GM21619 (cell line): ENCODE results near the gene ENDOU.

Source experiments
- ATAC-seq: cut with Tn5 transposase; IDR thresholded peaks from one replicate; pipeline ENCODE4 v1.9.1; 2021; ENCODE audit not compliant: unreplicated experiment

The ENDOU gene

GRCh38 chr12:47744005-47744651, 18.8 kb upstream of the ENDOU start:
- ATAC-seq = no peak

DNA sequence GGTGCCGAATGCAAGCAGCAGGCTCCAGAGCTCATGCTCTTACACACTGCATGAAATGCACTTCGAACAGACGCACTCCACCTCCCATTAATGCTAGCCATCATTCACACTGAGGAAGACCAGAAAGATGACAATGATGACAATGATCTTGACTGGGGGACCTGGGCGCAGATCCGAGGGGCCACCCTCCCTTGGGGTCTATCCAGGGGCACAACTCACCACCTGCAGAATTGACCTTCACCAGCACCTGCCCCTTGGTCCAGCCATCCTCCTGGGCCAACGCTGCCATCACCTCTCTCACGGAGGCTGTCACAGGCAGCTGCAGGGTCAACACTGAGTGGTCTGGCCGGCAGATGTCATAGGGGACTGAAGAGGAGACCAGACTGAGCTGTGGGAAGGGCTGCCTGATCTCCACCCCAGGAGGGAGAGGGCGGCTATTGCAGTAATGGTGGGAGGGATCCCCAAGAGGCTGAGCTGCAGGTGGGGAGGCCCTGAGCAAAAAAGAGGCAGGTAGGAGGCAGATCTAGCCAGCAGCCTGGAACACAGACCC, 18.1 kb upstream of the ENDOU start:
- no peak for ATAC-seq

DNA sequence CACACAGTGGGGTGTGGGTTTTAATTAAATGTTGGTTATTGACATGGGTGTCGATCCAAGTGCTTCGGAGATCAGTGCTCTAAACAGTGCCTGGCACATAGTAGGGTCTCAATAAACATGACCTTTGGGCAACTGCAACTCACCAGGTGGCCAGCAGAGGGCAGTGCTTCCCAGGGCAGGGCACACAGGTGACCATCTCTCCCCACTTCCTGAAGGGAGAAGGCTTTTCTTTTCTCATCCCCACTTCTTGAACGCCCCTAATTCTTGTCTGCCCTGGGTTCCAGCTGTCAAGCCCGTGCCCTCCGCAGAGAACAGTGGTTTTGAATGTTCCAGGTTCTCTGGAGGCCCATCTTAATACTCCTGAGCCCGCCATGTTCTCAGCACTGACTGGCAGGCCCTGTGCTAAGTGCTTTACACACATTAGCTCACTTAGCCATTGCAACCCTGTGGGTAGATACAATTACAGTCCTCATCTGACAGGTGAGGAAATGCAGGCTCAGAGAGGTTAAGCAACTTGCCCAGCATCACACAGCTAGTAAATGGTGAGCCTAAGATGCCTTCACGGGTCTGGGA, 17.0 kb upstream of the ENDOU start:
- no peak for ATAC-seq

GRCh38 chr12:47741340-47741703, 16.0 kb upstream of the ENDOU start:
- ATAC-seq = no peak

- ATAC-seq = peak; percentile 39
These were observed 15.5 kb upstream of the ENDOU start for GRCh38 chr12:47740606-47741339.

- peak; percentile 72 for ATAC-seq
These were observed 14.7 kb upstream of the ENDOU start for GRCh38 chr12:47739979-47740378.

DNA sequence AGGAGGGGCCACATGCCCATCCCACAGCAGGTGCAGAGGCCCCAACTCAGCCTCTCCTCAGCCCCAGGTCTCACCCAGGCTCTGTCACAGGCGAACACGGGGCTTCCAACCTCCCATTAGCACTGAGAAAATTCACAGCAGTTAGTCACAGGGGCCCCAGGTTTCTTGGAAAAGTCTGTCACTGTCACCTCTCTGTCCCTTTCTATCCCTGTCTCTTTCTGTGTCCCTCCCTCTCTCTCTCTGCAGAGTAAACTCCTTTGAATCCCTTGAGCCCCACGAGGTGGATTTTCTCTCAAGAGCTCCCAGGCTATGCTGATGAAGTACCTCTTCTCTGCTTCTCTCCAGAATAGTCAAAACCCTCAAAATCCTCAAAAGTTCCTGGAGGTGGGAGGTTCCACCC, 14.0 kb upstream of the ENDOU start:
- ATAC-seq = no peak

GRCh38 chr12:47737936-47738594, 12.8 kb upstream of the ENDOU start:
- no peak for ATAC-seq

DNA sequence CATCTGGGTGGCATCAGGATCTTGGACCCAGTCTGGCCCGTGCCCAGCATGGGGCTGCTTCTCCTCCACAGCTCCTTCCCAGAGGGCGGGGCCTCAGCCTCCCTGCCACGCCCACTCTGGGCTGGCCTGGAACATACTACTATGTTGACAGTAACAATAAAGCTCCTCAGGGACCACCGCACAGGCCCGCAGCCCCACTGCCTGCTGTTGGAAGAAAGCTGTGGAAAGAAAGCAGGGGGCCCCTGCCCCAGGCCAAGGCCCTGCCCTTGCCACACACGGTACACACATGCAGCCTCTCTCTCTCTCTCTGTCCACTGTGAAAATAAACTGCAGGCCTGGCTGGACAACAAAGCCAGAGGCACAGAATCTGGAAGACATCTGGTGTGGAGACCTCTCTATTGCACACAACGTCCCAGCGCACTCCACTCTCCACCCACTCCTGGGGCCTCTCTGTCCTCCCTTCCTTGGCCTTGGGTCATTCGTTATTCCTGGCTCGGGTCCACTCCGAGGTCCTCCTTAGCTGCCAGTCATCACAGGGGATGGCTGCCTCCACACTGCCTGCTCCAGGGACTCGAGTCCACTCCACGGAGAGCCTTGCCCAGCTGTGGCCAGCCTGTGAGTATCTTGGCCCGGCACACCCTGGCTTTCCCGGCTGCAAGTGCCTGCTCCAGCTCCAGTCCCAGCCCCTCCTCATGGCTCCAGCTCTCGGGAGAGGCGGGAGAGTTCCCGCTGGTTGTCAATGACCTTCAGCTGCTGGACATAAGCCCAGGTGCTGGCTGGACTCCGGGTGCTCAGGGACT, 11.8 kb upstream of the ENDOU start:
- ATAC-seq = no peak

- no peak for ATAC-seq
These were observed 10.9 kb upstream of the ENDOU start for GRCh38 chr12:47736216-47736615.

DNA sequence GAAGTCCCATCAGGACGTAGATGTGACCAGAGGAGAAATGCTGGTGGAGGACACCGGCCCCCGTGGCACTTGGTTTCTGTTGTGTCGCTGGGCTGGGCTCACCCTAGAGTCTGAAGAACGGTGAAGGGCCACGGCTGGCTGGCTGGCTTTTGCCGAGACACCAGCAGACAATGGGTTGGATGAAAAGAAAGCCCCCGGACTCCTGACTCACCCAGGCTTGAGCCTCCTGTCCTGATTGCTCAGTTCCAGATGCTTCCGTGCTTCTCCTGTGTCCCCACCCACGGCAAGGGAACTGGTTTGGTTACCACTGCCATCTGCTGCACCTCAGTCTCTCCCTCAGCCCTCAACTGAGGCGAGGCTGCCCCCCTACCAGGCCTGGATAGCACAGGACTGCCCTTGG, 10.4 kb upstream of the ENDOU start:
- ATAC-seq = no peak

GRCh38 chr12:47734725-47735480, 9.6 kb upstream of the ENDOU start:
- no peak for ATAC-seq

DNA sequence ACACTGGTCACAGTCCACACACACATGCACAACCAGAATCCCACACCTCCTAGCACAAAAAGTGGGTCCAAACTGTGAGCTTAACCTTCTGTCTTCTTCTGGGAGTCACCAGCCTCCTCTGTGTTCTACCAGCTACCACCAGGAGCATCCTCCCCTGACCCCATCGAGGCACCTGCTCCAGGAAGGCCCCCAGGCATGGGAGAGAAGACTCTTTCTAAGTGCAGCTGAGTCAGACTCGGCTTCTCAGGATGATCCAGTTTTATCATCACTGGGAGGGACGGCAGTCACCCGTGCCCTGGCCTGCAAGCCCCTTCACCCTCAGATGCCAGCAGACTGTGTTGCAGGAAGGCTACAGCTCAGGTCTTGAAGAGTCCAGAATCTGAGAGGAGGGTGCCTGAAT, 7.9 kb upstream of the ENDOU start:
- no peak for ATAC-seq

GRCh38 chr12:47732504-47732903, 7.2 kb upstream of the ENDOU start:
- ATAC-seq = no peak

DNA sequence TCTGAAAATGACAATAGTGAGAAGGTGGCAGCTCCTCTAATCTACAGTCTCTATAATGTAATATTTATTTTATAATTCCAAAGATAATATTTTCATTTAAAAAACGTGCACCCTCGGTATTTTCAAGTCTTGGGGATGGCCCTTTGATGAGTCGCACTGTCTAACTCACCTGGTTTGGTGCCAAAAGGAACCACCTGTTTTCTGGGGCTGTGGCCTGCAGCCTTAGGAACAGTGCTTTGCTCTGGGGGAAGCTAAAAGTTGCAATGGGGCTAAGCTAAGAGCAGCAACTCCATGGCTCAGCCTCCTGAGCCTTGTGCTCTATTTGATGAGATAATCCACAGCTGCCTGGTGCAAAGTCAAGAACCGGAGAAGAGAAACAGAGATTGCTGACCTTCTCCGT, 6.4 kb upstream of the ENDOU start:
- no peak for ATAC-seq

GRCh38 chr12:47730341-47730744, 5.1 kb upstream of the ENDOU start:
- ATAC-seq = no peak

GRCh38 chr12:47729233-47729632, 3.9 kb upstream of the ENDOU start:
- no peak for ATAC-seq

DNA sequence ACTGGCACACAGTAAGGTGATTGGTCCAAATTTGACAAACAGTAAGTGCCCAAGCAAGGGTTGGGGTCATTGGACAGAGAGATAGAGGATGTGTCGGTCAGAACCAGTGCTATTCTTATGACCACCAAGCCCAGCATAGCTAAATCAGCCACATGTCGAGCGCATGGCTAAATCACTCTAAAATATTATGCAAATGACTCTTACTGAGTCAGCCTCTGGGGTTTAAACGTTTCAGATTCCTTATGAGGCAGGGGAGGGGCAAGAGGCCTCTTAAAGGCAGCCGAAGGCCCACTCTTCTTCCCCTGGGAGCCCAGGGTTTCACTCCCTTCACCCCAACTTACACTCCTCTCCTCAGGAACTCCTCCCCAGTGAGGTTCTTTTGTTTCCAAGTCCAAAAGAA, 603 bp upstream of the ENDOU start:
- ATAC-seq = peak; percentile 94

DNA sequence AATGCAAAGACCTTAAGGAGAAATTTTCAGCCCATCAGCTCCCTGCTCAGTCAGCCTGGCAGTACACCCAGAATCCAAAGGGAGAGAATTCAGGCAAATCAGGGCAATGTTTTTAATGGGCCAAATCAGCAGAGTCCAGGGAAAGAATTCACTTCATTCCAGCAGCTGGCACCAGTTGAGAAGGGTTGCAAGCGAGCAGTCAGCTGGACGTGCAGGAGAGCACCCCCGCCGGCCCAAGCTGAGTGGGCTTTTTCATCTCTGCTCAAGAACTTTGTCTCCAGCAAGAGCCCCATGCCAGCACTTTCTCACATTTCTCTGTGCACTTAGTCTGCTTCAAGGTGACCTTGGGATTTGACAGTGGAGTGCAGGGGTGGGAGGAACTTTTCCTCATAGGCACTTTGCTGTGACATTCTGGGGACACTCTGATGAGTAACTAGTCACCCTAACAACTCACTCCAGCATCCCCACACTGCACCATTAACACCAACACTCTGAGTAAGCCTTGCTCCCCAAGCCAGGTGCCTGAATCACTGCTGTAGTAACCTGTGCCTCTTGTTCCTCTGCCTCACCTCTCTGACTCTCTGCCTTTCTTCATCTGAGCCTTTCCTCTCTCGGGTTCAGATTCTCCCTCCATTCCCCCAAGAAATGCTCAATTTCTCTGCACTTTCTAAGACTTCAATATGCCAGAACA, 2.2 kb downstream of the ENDOU start:
- no peak for ATAC-seq
